ENCODE results near the gene TAS2R41.
"Not testable (repeated sequence)": the region's sequence is repeated elsewhere in the genome, so short reads cannot be mapped to it uniquely, and the experiment has no call there.

GRCh38 chr7:143472071-143472689 lies 5.5 kb upstream of the TAS2R41 start:
- TF ChIP-seq ATF2 (tag by site-specific recombination; IDR thresholded peaks at IDR 0.05; ENCODE audit: low read depth); CTCF (tag by site-specific recombination; IDR thresholded peaks at IDR 0.05); ZNF837 (tag by site-specific recombination; IDR thresholded peaks at IDR 0.05): not testable (repeated sequence)
